PC-3 (cell line): ENCODE measurements around the gene CDK19. TPM values are rescaled to one million over a fixed set of nuclear protein-coding genes. Genes with fewer than 3 reads are reported as not detected.

Experiments used
- ATAC-seq: fragments of 200-7000 bp; cut with Tn5 transposase; 2 replicates; pipeline ENCODE4 v1.9.1; 2020; ENCODE audit warnings: mild to moderate bottlenecking, moderate library complexity
- BruUV-seq: library from RNA; stranded (reverse); fragments of 400-500 nt; replicated peaks from 2 replicates; lab custom pipeline; 2021; lab: Mats Ljungman, UMichigan
- CTCF ChIA-PET: fragments of 300-600 bp; sonication (Branson Sonifier 250); formaldehyde crosslinking; loops from one replicate; lab custom pipeline; 2022; ENCODE audit warnings: antibody characterized with exemption; lab: Charles Lee
- POLR2A ChIA-PET: fragments of 300-600 bp; sonication (Branson Sonifier 250); formaldehyde crosslinking; loops from one replicate; lab custom pipeline; 2022; ENCODE audit warnings: antibody characterized with exemption; ENCODE audit not compliant: unreplicated experiment; lab: Charles Lee
- DNase-seq: peaks from one replicate; pipeline ENCODE4 v3.0.0-alpha.2; 2015
- H2AFZ ChIP-seq: fragments of 300-600 bp; sonication (generic); 2 replicates; pipeline ENCODE4 v1.6.0; 2016; ENCODE audit warnings: antibody characterized with exemption, low read length
- H3F3A ChIP-seq: fragments of 300-600 bp; sonication (generic); one replicate; pipeline ENCODE4 v1.6.0; 2017; ENCODE audit warnings: antibody characterized with exemption, low read length, control low read depth, mild to moderate bottlenecking; ENCODE audit not compliant: unreplicated experiment
- H3K27ac ChIP-seq: fragments of 300-600 bp; sonication (generic); 2 replicates; pipeline ENCODE4 v1.5.1; 2016; ENCODE audit warnings: mild to moderate bottlenecking, low read length
- H3K27me3 ChIP-seq: fragments of 300-600 bp; sonication (generic); 2 replicates; pipeline ENCODE4 v1.6.1; 2016; ENCODE audit warnings: low read length, mixed read lengths
- H3K36me3 ChIP-seq: fragments of 300-600 bp; sonication (generic); 2 replicates; pipeline ENCODE4 v1.6.1; 2016; ENCODE audit warnings: low read depth, mixed run types, low read length, mixed read lengths
- H3K4me1 ChIP-seq: fragments of 300-600 bp; sonication (generic); 2 replicates; pipeline ENCODE4 v1.5.1; 2016; ENCODE audit warnings: low read length; ENCODE audit not compliant: insufficient read depth
- H3K4me2 ChIP-seq: fragments of 300-600 bp; sonication (generic); 2 replicates; pipeline ENCODE4 v1.6.0; 2016; ENCODE audit warnings: low read length
- H3K4me3 ChIP-seq: fragments of 300-600 bp; sonication (generic); 2 replicates; pipeline ENCODE4 v1.5.1; 2016; ENCODE audit warnings: mild to moderate bottlenecking, low read length, mixed read lengths
- H3K79me2 ChIP-seq: fragments of 300-600 bp; sonication (generic); 2 replicates; pipeline ENCODE4 v1.6.1; 2017; ENCODE audit warnings: low read length, mixed read lengths
- H3K9ac ChIP-seq: fragments of 300-600 bp; sonication (generic); 2 replicates; pipeline ENCODE4 v1.6.0; 2016; ENCODE audit warnings: mild to moderate bottlenecking, low read length
- H3K9me2 ChIP-seq: fragments of 300-600 bp; sonication (generic); replicated peaks from 2 replicates; pipeline ENCODE4 v1.6.1; 2016; ENCODE audit warnings: mixed run types, low read length, mixed read lengths
- H3K9me3 ChIP-seq: fragments of 300-600 bp; sonication (generic); 2 replicates; pipeline ENCODE4 v1.6.1; 2016; ENCODE audit warnings: low read length, mixed read lengths
- H4K20me1 ChIP-seq: fragments of 300-600 bp; sonication (generic); 2 replicates; pipeline ENCODE4 v1.6.1; 2016; ENCODE audit warnings: low read length, mixed read lengths
- CTCF ChIP-seq: fragments of 300-600 bp; sonication (generic); conservative IDR thresholded peaks from 2 replicates; pipeline ENCODE4 v1.5.1; 2017; ENCODE audit warnings: antibody characterized with exemption, low read depth, mild to moderate bottlenecking, low read length
- EZH2 ChIP-seq: fragments of 300-600 bp; sonication (generic); IDR thresholded peaks from one replicate; pipeline ENCODE4 v1.6.1; 2017; ENCODE audit warnings: antibody characterized with exemption, mild to moderate bottlenecking, low read length; ENCODE audit not compliant: unreplicated experiment
- EZH2phosphoT487 ChIP-seq: fragments of 300-600 bp; sonication (generic); IDR thresholded peaks from 2 replicates; pipeline ENCODE4 v1.6.1; 2018; ENCODE audit warnings: mild to moderate bottlenecking, antibody characterized with exemption, low read length, borderline replicate concordance
- intact Hi-C: fragments of 100-400 bp; cut with micrococcal nuclease; formaldehyde crosslinking; loops from 2 replicates; pipeline ENCODE4 v1.9.0; 2023
- total RNA-seq: library from RNA; depleted of rRNA; stranded (reverse); fragments of >200 nt; gene quantifications from 2 replicates; pipeline ENCODE4 v1.2.3, GENCODE V29; 2014

CDK19 gene
- total RNA-seq, 1 experiment from 2014 or later = 4.2 TPM

GRCh38 chr6:110731898-110732297, 83.4 kb downstream of the CDK19 start:
- CTCF ChIA-PET = interaction anchor here (0.6 kb wide), 2 partner anchors 446 to 1639 kb away, joined by 5 to 8 read pairs; no protein-coding TSS in a partner anchor

GRCh38 chr6:110731196-110731595, 84.1 kb downstream of the CDK19 start:
- Histone ChIP-seq H3K4me1 (no peaks in the 10 kb centered on the region), H3K9me3 (no peaks in the 10 kb centered on the region), H4K20me1 (no peaks in the 10 kb centered on the region), H2AFZ (no peak overlapping the region), H3K4me3 (no peak overlapping the region), H3K9ac (no peak overlapping the region), H3K9me2 (no peaks in the 10 kb centered on the region), H3K27ac (no peak overlapping the region), H3K4me2 (no peak overlapping the region), H3K27me3 (no peaks in the 10 kb centered on the region), H3K36me3 (no peaks in the 10 kb centered on the region), H3K79me2 (no peaks in the 10 kb centered on the region), H3F3A (no peaks in the 10 kb centered on the region)
- ChIA-PET CTCF (no interaction called here), POLR2A (no interaction called here)
- DNase-seq (no peak), ATAC-seq (no peak)
- no TSS peak for BruUV-seq
- TF ChIP-seq CTCF (no peak), EZH2 (no peak), EZH2phosphoT487 (no peak)
- intact Hi-C loops = no loop called here

More at GRCh38 chr6:110731898-110732297, 83.4 kb downstream of the CDK19 start:
- Histone ChIP-seq H3K9me2 (no peaks in the 10 kb centered on the region), H3K27me3 (no peaks in the 10 kb centered on the region), H3K9me3 (no peaks in the 10 kb centered on the region), H3K27ac (no peak overlapping the region), H2AFZ (no peak overlapping the region), H3K4me3 (no peak overlapping the region), H3K4me1 (no peaks in the 10 kb centered on the region), H3K36me3 (no peaks in the 10 kb centered on the region), H3K79me2 (no peaks in the 10 kb centered on the region), H3F3A (no peaks in the 10 kb centered on the region), H3K4me2 (no peak overlapping the region), H4K20me1 (no peaks in the 10 kb centered on the region), H3K9ac (no peak overlapping the region)
- POLR2A ChIA-PET = interaction anchor here (0.6 kb wide), 1 partner anchor 940 kb away, joined by 4 read pairs; no protein-coding TSS in a partner anchor
- no peak for TF ChIP-seq EZH2phosphoT487
- TF ChIP-seq EZH2 = no peak
- no peak for TF ChIP-seq CTCF
- BruUV-seq = no TSS peak
- DNase-seq (no peak), ATAC-seq (no peak)
- intact Hi-C loops = no loop called here

- ATAC-seq (no peak), DNase-seq (no peak)
- H2AFZ ChIP-seq = no peak overlapping the region
- intact Hi-C loops = no loop called here
- no peak overlapping the region for H3K9ac ChIP-seq
- H3K4me3 ChIP-seq = no peak overlapping the region
- H4K20me1 ChIP-seq = no peaks in the 10 kb centered on the region
- ChIA-PET POLR2A (interaction anchor here (0.5 kb wide), 1 partner anchor 15 kb away, joined by 4 read pairs; no protein-coding TSS in a partner anchor), CTCF (no interaction called here)
- no peak overlapping the region for H3K27ac ChIP-seq
- no peaks in the 10 kb centered on the region for H3K36me3 ChIP-seq
- H3K4me2 ChIP-seq = no peak overlapping the region
- BruUV-seq = no TSS peak
- H3K9me2 ChIP-seq = no peaks in the 10 kb centered on the region
- no peaks in the 10 kb centered on the region for H3K27me3 ChIP-seq
- no peaks in the 10 kb centered on the region for H3K4me1 ChIP-seq
- no peaks in the 10 kb centered on the region for H3F3A ChIP-seq
- H3K9me3 ChIP-seq = no peaks in the 10 kb centered on the region
- H3K79me2 ChIP-seq = no peaks in the 10 kb centered on the region
- TF ChIP-seq EZH2 (no peak), EZH2phosphoT487 (no peak), CTCF (no peak)
Measured at GRCh38 chr6:110728501-110728900, 86.8 kb downstream of the CDK19 start.
